GM21447 (cell line): ENCODE measurements around the gene SLC29A1.
A peak's percentile ranks its signal among the peaks of the same experiment; 100 is the strongest.

Experiments
- ATAC-seq: cut with Tn5 transposase; IDR thresholded peaks from one replicate; pipeline ENCODE4 v1.9.1; 2021; ENCODE audit not compliant: unreplicated experiment

SLC29A1 gene

GRCh38 chr6:44264154-44265006 is 41.0 kb downstream of the SLC29A1 start:
- no peak for ATAC-seq

DNA sequence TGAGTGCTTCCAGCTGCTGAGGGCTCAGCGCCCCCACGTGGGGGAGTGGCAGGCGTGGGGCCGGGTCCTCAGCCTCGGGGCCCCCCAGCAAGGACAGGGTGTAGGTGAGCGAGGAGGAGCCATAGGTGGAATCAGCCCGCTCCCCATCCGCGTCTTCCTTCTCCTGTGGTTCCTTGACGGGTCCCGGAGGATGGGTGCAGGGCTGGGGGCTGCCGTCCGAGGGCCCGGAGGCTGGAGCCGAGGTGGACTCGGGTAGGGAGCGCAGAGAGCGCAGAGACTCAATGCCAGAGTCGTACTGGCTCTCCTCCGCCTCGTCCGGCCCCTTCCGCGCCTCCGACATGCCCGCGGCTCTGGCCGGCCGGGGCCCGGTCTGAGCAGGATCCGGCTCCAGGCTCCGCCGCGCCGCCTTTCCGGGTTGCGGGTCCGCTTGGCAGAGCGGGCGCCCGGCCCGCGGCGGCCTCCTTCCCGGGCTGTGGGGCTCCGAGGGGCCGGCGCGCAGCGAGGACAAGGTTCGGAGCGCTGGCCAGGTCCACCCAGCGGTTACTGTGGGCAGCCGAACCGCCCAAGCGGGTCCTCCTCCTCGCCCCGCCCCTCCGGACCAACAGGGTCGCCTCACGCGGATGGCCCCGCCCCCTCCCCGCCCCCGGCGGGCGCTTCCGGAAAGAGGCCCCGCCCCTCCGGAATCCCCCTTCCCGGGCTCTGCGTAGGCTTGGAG is 41.8 kb downstream of the SLC29A1 start, which contains the start of gene NFKBIE:
TSS of gene NFKBIE (minus strand) at position 545 of the 715 bp plus-strand sequence. CDS start at position 340, 205 bp downstream.
- ATAC-seq, result peak; percentile 28

DNA sequence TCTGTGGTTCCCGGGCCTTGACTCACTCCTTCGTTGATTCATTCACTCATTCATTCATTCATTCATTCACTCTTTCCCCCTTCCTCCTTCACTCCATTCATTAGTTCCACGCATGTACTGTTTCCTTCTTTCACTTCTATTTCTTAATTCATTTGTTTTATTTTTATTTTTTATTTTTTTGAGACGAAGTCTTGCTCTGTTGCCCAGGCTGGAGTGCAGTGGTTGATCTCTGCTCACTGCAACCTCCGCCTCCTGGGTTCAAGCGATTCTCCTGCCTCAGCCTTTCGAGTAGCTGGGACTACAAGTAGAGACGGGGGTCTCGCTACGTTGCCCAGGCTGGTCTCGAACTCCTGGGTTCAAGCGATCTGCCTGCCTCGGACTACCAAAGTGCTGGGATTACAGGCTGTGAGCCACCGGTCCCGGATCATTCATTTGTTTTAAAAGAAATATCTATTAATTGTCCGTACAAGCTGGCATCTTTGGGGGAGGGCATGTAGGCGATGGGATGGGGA is 42.4 kb downstream of the SLC29A1 start:
- ATAC-seq, result no peak

DNA sequence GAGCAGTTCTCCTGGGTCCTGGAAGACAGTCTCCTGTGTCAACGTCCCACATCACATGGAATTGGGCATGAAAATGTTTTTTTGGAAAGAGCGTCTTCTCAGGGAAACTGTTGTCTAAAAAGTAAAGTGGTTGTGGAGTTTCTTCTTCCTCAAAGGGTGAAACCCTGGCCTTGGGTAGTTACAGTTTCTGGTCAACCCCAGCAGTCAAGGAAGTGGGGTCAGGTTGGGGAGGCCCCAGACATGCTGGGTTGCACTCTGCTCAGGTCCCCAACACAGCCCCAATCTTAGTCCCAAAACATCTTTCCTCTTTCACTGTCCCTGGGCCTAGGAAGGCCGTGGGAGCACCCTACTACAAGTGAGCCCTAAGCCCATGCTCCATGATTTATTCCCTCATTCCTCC is 43.0 kb downstream of the SLC29A1 start:
- peak; percentile 35 for ATAC-seq

DNA sequence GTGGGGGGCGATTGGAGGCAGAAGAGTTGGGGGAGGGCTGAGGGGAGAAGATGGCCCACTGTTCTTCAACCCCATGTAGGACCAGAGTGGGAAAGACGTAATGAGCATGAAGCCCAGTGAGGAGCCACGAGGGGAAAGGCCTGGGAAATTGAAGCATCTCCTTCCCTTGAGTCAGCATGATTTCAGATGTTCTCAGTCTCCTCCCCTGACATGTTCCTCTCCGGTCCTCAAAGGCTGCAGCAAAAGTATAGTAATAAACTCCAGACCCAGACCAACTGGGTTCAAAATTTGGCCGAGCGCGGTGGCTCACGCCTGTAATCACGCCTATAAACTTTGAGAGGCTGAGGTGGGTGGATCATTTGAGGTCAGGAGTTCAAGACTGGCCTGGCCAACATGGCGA is 43.9 kb downstream of the SLC29A1 start:
- no peak for ATAC-seq

GRCh38 chr6:44268095-44268628 is 44.8 kb downstream of the SLC29A1 start:
- no peak for ATAC-seq

GRCh38 chr6:44269178-44269920 is 46.0 kb downstream of the SLC29A1 start:
- ATAC-seq, result no peak

GRCh38 chr6:44269921-44270525 is 46.6 kb downstream of the SLC29A1 start, which contains the start of gene TMEM151B:
Gene TMEM151B (plus strand): TSS chr6:44270450. CDS start chr6:44270743, 293 bp downstream.
- no peak for ATAC-seq

- no peak for ATAC-seq
These were observed 47.4 kb downstream of the SLC29A1 start for GRCh38 chr6:44270526-44271405.

GRCh38 chr6:44271406-44271723 is 48.0 kb downstream of the SLC29A1 start:
- ATAC-seq, result no peak

DNA sequence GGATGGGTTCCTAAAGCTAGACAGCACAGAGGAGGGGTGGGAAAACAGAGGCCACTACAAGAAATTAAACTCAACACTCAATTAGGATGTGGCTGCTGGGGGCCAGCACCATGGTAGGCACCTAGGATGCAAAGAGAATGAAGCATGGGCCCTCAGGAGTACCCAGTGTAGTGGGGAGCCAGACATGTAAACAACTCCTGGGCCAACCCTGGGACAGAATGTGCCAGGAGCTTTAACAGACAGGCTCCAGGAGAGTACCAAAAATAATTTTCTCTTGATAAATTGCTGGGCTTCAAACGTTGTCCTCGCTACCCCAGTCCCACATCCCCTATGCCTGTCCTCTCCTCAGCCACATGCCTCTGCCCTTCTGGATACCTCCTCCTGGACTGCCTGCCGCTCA is 48.5 kb downstream of the SLC29A1 start:
- no peak for ATAC-seq

DNA sequence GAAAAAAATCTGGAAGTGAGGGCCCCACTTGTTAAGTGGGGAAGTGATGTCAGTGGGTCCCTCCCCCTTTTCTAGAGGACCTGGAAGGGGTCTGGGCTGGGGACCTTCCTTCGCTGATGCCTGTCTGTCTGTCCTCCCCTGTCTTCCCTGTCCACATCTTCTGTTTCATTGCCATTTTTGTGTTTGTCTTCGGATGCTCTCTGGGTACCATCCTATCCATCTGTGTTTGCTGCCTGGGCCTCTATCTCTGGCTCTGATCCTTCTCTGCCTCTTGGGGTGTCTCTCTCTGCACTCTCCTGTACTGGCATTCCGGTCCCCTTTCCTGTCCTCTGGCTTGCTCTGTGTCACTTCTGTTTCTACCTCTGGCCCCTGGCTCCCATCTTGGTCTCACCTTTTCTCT is 49.1 kb downstream of the SLC29A1 start:
- no peak for ATAC-seq

DNA sequence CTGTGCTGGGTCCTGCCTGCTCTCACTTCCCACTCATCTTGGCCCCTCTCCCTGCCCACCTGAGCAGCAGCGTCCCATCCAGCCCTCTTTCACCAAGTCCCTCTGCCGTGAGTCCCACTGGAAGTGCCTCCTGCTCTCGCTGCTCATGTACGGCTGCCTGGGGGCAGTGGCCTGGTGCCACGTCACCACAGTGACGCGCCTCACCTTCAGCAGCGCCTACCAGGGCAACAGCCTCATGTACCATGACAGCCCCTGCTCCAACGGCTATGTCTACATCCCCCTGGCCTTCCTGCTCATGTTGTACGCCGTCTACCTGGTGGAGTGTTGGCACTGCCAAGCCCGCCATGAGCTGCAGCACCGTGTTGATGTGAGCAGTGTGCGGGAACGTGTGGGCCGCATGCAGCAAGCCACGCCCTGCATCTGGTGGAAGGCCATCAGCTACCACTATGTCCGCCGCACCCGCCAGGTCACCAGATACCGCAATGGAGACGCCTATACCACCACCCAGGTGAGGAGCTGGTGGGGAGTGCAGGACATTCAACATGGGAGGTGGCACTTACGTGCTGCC is 49.7 kb downstream of the SLC29A1 start:
- ATAC-seq, result no peak

DNA sequence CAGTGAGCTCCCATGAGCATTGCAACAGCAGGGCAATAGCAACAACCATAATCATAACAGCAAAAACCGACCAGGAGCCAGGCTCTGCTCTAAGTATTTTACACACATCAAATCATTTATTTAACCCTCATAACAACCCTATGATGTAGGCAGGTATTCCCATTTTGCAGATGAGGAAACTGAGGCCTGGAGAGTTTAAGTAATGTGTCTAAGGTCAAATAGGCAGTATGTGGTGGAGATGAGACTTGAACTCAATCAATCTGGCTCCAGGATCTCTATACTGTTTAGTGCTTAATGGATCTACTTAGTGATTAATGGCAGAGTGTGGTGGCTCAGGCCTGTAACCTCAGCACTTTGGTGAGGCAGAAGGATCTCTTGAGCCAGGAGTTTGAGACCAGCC is 50.2 kb downstream of the SLC29A1 start:
- ATAC-seq, result no peak

GRCh38 chr6:44275271-44275748 is 51.9 kb downstream of the SLC29A1 start:
- ATAC-seq, result no peak

GRCh38 chr6:44275749-44276648 is 52.6 kb downstream of the SLC29A1 start:
- no peak for ATAC-seq

GRCh38 chr6:44276667-44277640 is 53.6 kb downstream of the SLC29A1 start:
- ATAC-seq, result no peak
